ENCODE measurements around the gene AKIRIN2. TPM values are rescaled to one million over a fixed set of nuclear protein-coding genes. Genes with fewer than 3 reads are reported as not detected.

Gene AKIRIN2
- total RNA-seq, 2 experiments from 2014 or later = 91.0 to 92.5 TPM

DNA sequence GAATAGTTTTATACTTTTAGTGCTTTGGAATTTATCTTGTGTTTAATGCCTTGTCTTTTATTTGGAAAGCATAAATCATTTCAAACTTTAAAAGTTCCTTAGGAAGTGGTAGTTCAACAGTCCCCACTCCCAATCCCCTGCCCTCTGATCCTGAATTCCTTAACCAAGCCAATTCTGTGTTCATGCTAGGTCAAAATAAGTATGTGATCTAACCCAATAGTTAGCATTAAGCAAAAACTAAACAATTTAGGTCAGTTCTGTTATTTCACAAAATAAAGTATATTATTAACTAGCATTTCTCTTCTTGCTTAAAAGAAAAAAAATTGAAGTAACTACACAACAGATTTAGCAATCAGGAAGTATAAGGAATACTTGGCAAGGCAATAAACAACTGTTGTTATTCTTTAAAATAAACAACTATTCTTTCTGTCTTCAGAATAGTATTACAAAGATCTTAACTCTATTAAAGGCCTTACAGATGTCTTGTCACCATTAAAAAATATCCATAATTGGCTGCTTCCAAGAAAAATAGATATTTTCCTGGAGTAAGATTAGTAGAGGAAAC, 37.0 kb downstream of the AKIRIN2 start:
- ChIA-PET POLR2A (interaction anchor here (1.8 kb wide), 1 partner anchor 37 kb away, joined by 5 read pairs; the partner anchor contains the start of gene AKIRIN2), CTCF (interaction anchor here (0.9 to 1.1 kb wide), 2 partner anchors 18 to 33 kb away, joined by 3 read pairs; no protein-coding TSS in a partner anchor)

DNA sequence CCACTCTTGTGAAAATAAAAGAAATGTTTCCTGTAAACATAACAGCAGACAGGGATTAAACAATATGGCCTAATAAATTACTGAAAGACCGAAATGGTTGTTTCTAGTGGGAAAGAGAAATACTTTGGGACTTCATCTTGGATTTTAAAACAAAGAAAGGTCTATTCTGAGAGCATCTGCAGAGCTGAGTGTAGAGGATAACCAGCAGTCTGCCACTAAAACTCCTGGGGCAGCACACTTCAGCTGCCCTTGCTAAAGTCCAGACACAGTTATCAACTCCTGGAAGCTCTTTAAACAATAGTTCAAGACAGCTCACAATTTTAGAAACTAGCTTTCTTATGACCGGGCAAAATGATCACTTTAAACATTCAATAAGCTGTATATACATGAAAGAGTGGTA, 38.6 kb downstream of the AKIRIN2 start:
- no peaks in the 10 kb centered on the region for H3K27me3 Mint-ChIP-seq
- ATAC-seq (ENCODE audit: poor library complexity) = no peak
- CTCF ChIA-PET = interaction anchor here (1.0 kb wide), 1 partner anchor 22 kb away, joined by 4 read pairs; no protein-coding TSS in a partner anchor
- no peaks in the 10 kb centered on the region for H3K9me3 Mint-ChIP-seq
- H3K27ac Mint-ChIP-seq = no peak overlapping the region
- peaks cover 62% of the 10 kb centered on the region for H3K36me3 Mint-ChIP-seq (ENCODE audit: low read depth)
- peaks cover 46% of the 10 kb centered on the region for H3K36me3 ChIP-seq (ENCODE audit: insufficient read depth, low read length)
- no peaks in the 10 kb centered on the region for H3K27me3 ChIP-seq (ENCODE audit: control insufficient read depth in 1 of 2, insufficient read depth in 2 of 2, low read length in 2 of 2)
- intact Hi-C loops (cut with DNase I, micrococcal nuclease) = no loop called here
- no peak overlapping the region for H3K4me3 ChIP-seq (ENCODE audit: low read length)
- no peaks in the 10 kb centered on the region for H3K9me3 ChIP-seq (ENCODE audit: control insufficient read depth in 1 of 2, insufficient read depth in 1 of 2, low read length in 2 of 2)
- H3K4me3 Mint-ChIP-seq = no peak overlapping the region
- H3K4me1 Mint-ChIP-seq (ENCODE audit: low read depth) = no peaks in the 10 kb centered on the region
- H3K27ac ChIP-seq (ENCODE audit: low read depth in 1 of 2, low read length in 2 of 2) = no peak overlapping the region
- POLR2A ChIA-PET = interaction anchor here (1.8 kb wide), 1 partner anchor 39 kb away, joined by 5 read pairs; the partner anchor contains the start of gene AKIRIN2
- TF ChIP-seq, protein P1, sequence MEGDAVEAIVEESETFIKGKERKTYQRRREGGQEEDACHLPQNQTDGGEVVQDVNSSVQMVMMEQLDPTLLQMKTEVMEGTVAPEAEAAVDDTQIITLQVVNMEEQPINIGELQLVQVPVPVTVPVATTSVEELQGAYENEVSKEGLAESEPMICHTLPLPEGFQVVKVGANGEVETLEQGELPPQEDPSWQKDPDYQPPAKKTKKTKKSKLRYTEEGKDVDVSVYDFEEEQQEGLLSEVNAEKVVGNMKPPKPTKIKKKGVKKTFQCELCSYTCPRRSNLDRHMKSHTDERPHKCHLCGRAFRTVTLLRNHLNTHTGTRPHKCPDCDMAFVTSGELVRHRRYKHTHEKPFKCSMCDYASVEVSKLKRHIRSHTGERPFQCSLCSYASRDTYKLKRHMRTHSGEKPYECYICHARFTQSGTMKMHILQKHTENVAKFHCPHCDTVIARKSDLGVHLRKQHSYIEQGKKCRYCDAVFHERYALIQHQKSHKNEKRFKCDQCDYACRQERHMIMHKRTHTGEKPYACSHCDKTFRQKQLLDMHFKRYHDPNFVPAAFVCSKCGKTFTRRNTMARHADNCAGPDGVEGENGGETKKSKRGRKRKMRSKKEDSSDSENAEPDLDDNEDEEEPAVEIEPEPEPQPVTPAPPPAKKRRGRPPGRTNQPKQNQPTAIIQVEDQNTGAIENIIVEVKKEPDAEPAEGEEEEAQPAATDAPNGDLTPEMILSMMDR (IDR thresholded peaks at IDR 0.05) = no peak
- no peaks in the 10 kb centered on the region for H3K4me1 ChIP-seq (ENCODE audit: insufficient read depth, low read length)
- DNase-seq = no peak

More for the DNA sequence above, 37.0 kb downstream of the AKIRIN2 start:
- DNase-seq (no peak), ATAC-seq (ENCODE audit: poor library complexity) (no peak)
- Mint-ChIP-seq H3K9me3 (no peaks in the 10 kb centered on the region), H3K27ac (no peak overlapping the region), H3K27me3 (no peaks in the 10 kb centered on the region), H3K36me3 (ENCODE audit: low read depth) (peaks cover 69% of the 10 kb centered on the region), H3K4me1 (ENCODE audit: low read depth) (peaks cover 7% of the 10 kb centered on the region), H3K4me3 (no peak overlapping the region)
- Histone ChIP-seq H3K27me3 (ENCODE audit: control insufficient read depth in 1 of 2, insufficient read depth in 2 of 2, low read length in 2 of 2) (no peaks in the 10 kb centered on the region), H3K27ac (ENCODE audit: low read depth in 1 of 2, low read length in 2 of 2) (no peak overlapping the region), H3K9me3 (ENCODE audit: control insufficient read depth in 1 of 2, insufficient read depth in 1 of 2, low read length in 2 of 2) (no peaks in the 10 kb centered on the region), H3K4me3 (ENCODE audit: low read length) (no peak overlapping the region), H3K36me3 (ENCODE audit: insufficient read depth, low read length) (peaks cover 49% of the 10 kb centered on the region), H3K4me1 (ENCODE audit: insufficient read depth, low read length) (no peaks in the 10 kb centered on the region)
- intact Hi-C loops (cut with DNase I, micrococcal nuclease) = no loop called here
- TF ChIP-seq, protein P1 (IDR thresholded peaks at IDR 0.05) = no peak

DNA sequence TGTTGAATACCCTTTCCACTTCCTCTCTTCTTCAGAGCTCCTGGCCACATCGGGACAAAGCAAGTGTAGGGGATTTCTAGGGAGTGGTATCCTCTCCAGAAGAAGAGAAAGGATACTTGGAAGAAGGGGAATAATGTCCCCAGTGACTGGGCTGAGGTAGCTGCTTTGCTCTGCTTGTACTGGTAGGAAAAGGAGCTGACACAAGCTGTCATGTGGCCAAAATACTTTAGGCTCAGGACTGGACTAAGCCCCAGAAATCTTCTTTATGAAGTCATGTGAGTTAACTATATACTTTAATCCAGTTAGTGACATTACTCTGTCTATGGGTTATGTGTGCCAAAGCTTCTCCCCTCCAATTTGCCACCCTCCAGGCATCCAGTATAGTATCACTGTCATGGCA, 40.5 kb downstream of the AKIRIN2 start:
- Mint-ChIP-seq H3K4me1 (ENCODE audit: low read depth) (peaks cover 14% of the 10 kb centered on the region), H3K4me3 (no peak overlapping the region), H3K9me3 (no peaks in the 10 kb centered on the region), H3K27me3 (no peaks in the 10 kb centered on the region), H3K36me3 (ENCODE audit: low read depth) (peaks cover 62% of the 10 kb centered on the region), H3K27ac (no peak overlapping the region)
- ChIA-PET CTCF (interaction anchor here (1.3 kb wide), 1 partner anchor 76 kb away, joined by 3 read pairs; no protein-coding TSS in a partner anchor), POLR2A (no interaction called here)
- H3K27me3 ChIP-seq (ENCODE audit: control insufficient read depth in 1 of 2, insufficient read depth in 2 of 2, low read length in 2 of 2) = no peaks in the 10 kb centered on the region
- H3K4me1 ChIP-seq (ENCODE audit: insufficient read depth, low read length) = peaks cover 4% of the 10 kb centered on the region
- no peak overlapping the region for H3K27ac ChIP-seq (ENCODE audit: low read depth in 1 of 2, low read length in 2 of 2)
- DNase-seq (no peak), ATAC-seq (ENCODE audit: poor library complexity) (no peak)
- H3K36me3 ChIP-seq (ENCODE audit: insufficient read depth, low read length) = peaks cover 35% of the 10 kb centered on the region
- TF ChIP-seq, protein P1 (IDR thresholded peaks at IDR 0.05) = no peak
- intact Hi-C loops (cut with DNase I, micrococcal nuclease) = no loop called here
- no peaks in the 10 kb centered on the region for H3K9me3 ChIP-seq (ENCODE audit: control insufficient read depth in 1 of 2, insufficient read depth in 1 of 2, low read length in 2 of 2)
- no peak overlapping the region for H3K4me3 ChIP-seq (ENCODE audit: low read length)
